ENCODE data around the gene BMP6.

- TF ChIP-seq POLR2A (IDR thresholded peaks at IDR 0.05) = no peak
- no peak for TF ChIP-seq EP300 (IDR thresholded peaks at IDR 0.05)
Observed at GRCh38 chr6:7910654-7911344, 184.9 kb downstream of the BMP6 start, which contains the start of gene TXNDC5.

Measured in ovary (tissue), 1 donor.